Activated T-cell treated with anti-CD3 and anti-CD28 coated beads, Interleukin-2, amount 50 U/mL, for 72 hours (primary cell): ENCODE data around the gene CWC25. TPM values are rescaled to one million over a fixed set of nuclear protein-coding genes. Genes with fewer than 3 reads are reported as not detected.
A peak's percentile ranks its signal among the peaks of the same experiment; 100 is the strongest.

ENCODE experiments used
- ATAC-seq, 2 donors: fragments of 150-1000 bp; cut with Tn5 transposase; replicated peaks in 1 of 2; 2 replicates each; pipeline ENCODE4 v1.10.0; 2021; ENCODE audit warnings: moderate library complexity in 2 of 2, mild to moderate bottlenecking in 1 of 2
- DNase-seq, 2 donors: peaks; one replicate each; pipeline ENCODE4 v3.0.0; 2021 to 2022; ENCODE audit warnings: mixed read lengths in 1 of 2
- H3K27ac Mint-ChIP-seq: one replicate; pipeline ENCODE4 v1.8.0; 2022; ENCODE audit warnings: mild to moderate bottlenecking, moderate library complexity, mixed read lengths
- H3K27me3 Mint-ChIP-seq: one replicate; pipeline ENCODE4 v1.8.0; 2022; ENCODE audit warnings: low read depth, mixed read lengths
- H3K36me3 Mint-ChIP-seq, 2 donors: one replicate each; pipeline ENCODE4 v1.8.0; 2022; ENCODE audit warnings: mixed read lengths in 2 of 2, mild to moderate bottlenecking in 1 of 2; ENCODE audit not compliant: insufficient read depth in 2 of 2
- H3K4me1 Mint-ChIP-seq: one replicate; pipeline ENCODE4 v1.8.0; 2022; ENCODE audit warnings: low read depth, mixed read lengths
- H3K4me3 Mint-ChIP-seq, 2 donors: one replicate each; pipeline ENCODE4 v1.8.0; 2022; ENCODE audit warnings: mild to moderate bottlenecking in 2 of 2, mixed read lengths in 2 of 2, moderate library complexity in 2 of 2
- H3K9me3 Mint-ChIP-seq, 2 donors: one replicate each; pipeline ENCODE4 v1.8.0; 2022; ENCODE audit warnings: mixed read lengths in 2 of 2
- total RNA-seq, 2 donors: library from RNA; stranded (reverse); gene quantifications; one replicate each; pipeline ENCODE4 v1.2.3, GENCODE V29; 2022

Gene CWC25
- 10 to 100 TPM; 29.7 to 33.5 TPM for total RNA-seq

GRCh38 chr17:38824899-38825761, at the start of gene CWC25:
Gene CWC25 (minus strand): TSS chr17:38825321. CDS start chr17:38825183, 138 bp downstream.
- Mint-ChIP-seq H3K27ac (peak within 1 kb of the TSS; percentile 99), H3K9me3 (no peaks in the 10 kb centered on the region), H3K36me3 (peaks cover 0 to 4% of the 10 kb centered on the region in 2 donors), H3K4me3 (peak within 1 kb of the TSS; percentile 95 to 99), H3K27me3 (no peaks in the 10 kb centered on the region), H3K4me1 (peaks cover 32% of the 10 kb centered on the region)
- DNase-seq (peak; percentile 94 to 98), ATAC-seq (peak; percentile 90 to 93)

- peak overlapping the region; percentile 52 to 100 for H3K4me3 Mint-ChIP-seq
- H3K27ac Mint-ChIP-seq, result peak overlapping the region; percentile 71
- H3K36me3 Mint-ChIP-seq, result peaks cover 5 to 15% of the 10 kb centered on the region in 2 donors
- ATAC-seq, result no peak
- H3K4me1 Mint-ChIP-seq, result peaks cover 81% of the 10 kb centered on the region
- H3K27me3 Mint-ChIP-seq, result no peaks in the 10 kb centered on the region
- no peak for DNase-seq
- no peaks in the 10 kb centered on the region for H3K9me3 Mint-ChIP-seq
Measured at GRCh38 chr17:38873640-38874380, 48.7 kb upstream of the CWC25 start.

- H3K27me3 Mint-ChIP-seq, result no peaks in the 10 kb centered on the region
- DNase-seq, result no peak
- H3K4me3 Mint-ChIP-seq, result peak overlapping the region; percentile 94 to 100
- no peak for ATAC-seq
- peak overlapping the region; percentile 88 for H3K27ac Mint-ChIP-seq
- H3K36me3 Mint-ChIP-seq, result peaks cover 5 to 13% of the 10 kb centered on the region in 2 donors
- H3K9me3 Mint-ChIP-seq, result no peaks in the 10 kb centered on the region
- H3K4me1 Mint-ChIP-seq, result peaks cover 81% of the 10 kb centered on the region
Measured at GRCh38 chr17:38872671-38873385, 47.7 kb upstream of the CWC25 start.

GRCh38 chr17:38872027-38872511, 46.9 kb upstream of the CWC25 start:
- H3K36me3 Mint-ChIP-seq, result peaks cover 5 to 13% of the 10 kb centered on the region in 2 donors
- no peak for ATAC-seq
- peaks cover 80% of the 10 kb centered on the region for H3K4me1 Mint-ChIP-seq

GRCh38 chr17:38871247-38872015, 46.3 kb upstream of the CWC25 start:
- no peaks in the 10 kb centered on the region for H3K27me3 Mint-ChIP-seq
- H3K4me1 Mint-ChIP-seq, result peaks cover 74% of the 10 kb centered on the region
- peak overlapping the region; percentile 94 to 100 for H3K4me3 Mint-ChIP-seq
- DNase-seq, result peak; percentile 82 to 87
- H3K36me3 Mint-ChIP-seq, result peaks cover 5 to 11% of the 10 kb centered on the region in 2 donors
- peak overlapping the region; percentile 86 for H3K27ac Mint-ChIP-seq
- no peaks in the 10 kb centered on the region for H3K9me3 Mint-ChIP-seq
- peak; percentile 22 to 36 for ATAC-seq

More at GRCh38 chr17:38872027-38872511, 46.9 kb upstream of the CWC25 start:
- no peak for DNase-seq
- peak overlapping the region; percentile 88 for H3K27ac Mint-ChIP-seq
- H3K4me3 Mint-ChIP-seq, result peak overlapping the region; percentile 94 to 100
- H3K9me3 Mint-ChIP-seq, result no peaks in the 10 kb centered on the region
- H3K27me3 Mint-ChIP-seq, result no peaks in the 10 kb centered on the region

- peak; percentile 81 to 85 for DNase-seq
- Mint-ChIP-seq H3K9me3 (no peaks in the 10 kb centered on the region), H3K4me1 (peaks cover 69% of the 10 kb centered on the region), H3K27ac (peak overlapping the region; percentile 97), H3K4me3 (peak overlapping the region; percentile 94 to 100), H3K36me3 (peaks cover 5 to 10% of the 10 kb centered on the region in 2 donors), H3K27me3 (no peaks in the 10 kb centered on the region)
- peak; percentile 47 to 52 for ATAC-seq
Measured at GRCh38 chr17:38870259-38871165, 45.4 kb upstream of the CWC25 start.

GRCh38 chr17:38869526-38870258, 44.6 kb upstream of the CWC25 start, which contains the start of gene LASP1:
Gene LASP1 (plus strand): TSS chr17:38870058. CDS start chr17:38870190, 132 bp downstream.
- peak within 1 kb of the TSS; percentile 100 for H3K27ac Mint-ChIP-seq

GRCh38 chr17:38868817-38869525, 43.9 kb upstream of the CWC25 start:
- Mint-ChIP-seq H3K27ac (peak overlapping the region; percentile 100), H3K36me3 (peaks cover 5 to 10% of the 10 kb centered on the region in 2 donors), H3K4me3 (peak overlapping the region; percentile 94 to 97), H3K9me3 (no peaks in the 10 kb centered on the region), H3K4me1 (peaks cover 54% of the 10 kb centered on the region), H3K27me3 (no peaks in the 10 kb centered on the region)
- DNase-seq (peak; percentile 90 to 95), ATAC-seq (peak; percentile 61 to 66)

More at GRCh38 chr17:38869526-38870258, 44.6 kb upstream of the CWC25 start, which contains the start of gene LASP1:
- Mint-ChIP-seq H3K9me3 (no peaks in the 10 kb centered on the region), H3K4me3 (peak within 1 kb of the TSS; percentile 94 to 100), H3K36me3 (peaks cover 5 to 10% of the 10 kb centered on the region in 2 donors), H3K27me3 (no peaks in the 10 kb centered on the region), H3K4me1 (peaks cover 61% of the 10 kb centered on the region)
- DNase-seq (peak; percentile 93), ATAC-seq (peak; percentile 74 to 78)

GRCh38 chr17:38867968-38868816, 43.1 kb upstream of the CWC25 start:
- DNase-seq (peak in 1 of 2 donors; percentile 27), ATAC-seq (no peak)
- Mint-ChIP-seq H3K4me1 (peaks cover 46% of the 10 kb centered on the region), H3K36me3 (peaks cover 5 to 10% of the 10 kb centered on the region in 2 donors), H3K27me3 (no peaks in the 10 kb centered on the region), H3K4me3 (peak overlapping the region; percentile 94 to 97), H3K9me3 (no peaks in the 10 kb centered on the region), H3K27ac (peak overlapping the region; percentile 100)
